ENCODE data around the gene WNT10A.

The WNT10A gene

DNA sequence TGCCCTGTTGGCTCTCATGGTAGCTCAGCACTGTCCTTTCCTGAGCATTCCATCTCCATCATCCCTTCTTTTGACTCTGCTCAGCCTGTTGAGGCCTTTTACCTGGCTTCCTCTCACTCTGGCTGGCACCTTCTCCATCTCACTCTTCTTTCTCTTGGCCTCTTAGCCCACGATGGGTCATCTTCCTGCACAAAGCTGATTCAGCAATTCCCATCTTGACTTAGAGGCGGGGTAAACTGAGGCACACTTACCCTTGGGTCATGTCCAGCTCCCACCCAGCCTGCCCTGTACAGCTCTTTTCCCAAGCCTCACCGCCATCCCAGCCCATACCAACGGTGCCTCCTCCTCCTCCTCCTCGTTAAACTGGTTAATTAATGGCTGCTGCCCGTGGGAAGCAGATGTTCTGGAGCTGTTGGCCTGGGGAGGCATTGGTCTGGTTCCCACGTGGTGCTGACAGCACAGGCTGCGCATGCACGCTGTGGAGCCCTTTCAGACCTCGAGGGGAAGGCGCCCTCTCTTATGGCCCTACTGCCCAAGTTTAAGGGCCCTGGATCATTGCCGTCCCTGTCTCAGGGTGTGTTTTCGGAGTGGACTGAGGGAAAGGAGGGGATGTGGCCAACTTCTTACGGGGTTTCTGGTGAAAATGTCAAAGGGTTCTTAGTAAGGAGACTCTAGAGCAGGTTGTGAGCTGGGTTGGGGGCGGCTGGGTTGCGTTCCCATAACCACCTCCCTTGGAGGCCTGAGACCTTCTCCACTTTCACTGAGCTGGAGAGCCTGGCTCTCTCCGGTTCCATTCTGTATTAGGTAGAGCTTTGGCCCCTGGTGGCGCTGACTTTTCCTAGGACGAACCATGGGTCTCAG is 10.9 kb downstream of the WNT10A start:
- no peak overlapping the region for H3K27ac ChIP-seq
- no peak for DNase-seq (ENCODE audit: low read depth, low spot score)

DNA sequence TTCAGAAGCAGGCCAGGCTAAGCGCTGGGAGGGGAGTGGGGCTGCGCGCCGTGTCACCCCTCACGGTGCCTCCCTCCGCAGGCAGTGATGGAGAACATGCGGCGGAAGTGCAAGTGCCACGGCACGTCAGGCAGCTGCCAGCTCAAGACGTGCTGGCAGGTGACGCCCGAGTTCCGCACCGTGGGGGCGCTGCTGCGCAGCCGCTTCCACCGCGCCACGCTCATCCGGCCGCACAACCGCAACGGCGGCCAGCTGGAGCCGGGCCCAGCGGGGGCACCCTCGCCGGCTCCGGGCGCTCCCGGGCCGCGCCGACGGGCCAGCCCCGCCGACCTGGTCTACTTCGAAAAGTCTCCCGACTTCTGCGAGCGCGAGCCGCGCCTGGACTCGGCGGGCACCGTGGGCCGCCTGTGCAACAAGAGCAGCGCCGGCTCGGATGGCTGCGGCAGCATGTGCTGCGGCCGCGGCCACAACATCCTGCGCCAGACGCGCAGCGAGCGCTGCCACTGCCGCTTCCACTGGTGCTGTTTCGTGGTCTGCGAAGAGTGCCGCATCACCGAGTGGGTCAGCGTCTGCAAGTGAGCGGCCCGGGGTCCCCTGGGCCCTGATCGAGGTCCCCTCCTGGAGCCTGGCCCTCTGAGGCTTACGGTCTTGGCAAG is 12.2 kb downstream of the WNT10A start:
- H3K27ac ChIP-seq, result peak overlapping the region; percentile 20
- no peak for DNase-seq (ENCODE audit: low read depth, low spot score)

DNA sequence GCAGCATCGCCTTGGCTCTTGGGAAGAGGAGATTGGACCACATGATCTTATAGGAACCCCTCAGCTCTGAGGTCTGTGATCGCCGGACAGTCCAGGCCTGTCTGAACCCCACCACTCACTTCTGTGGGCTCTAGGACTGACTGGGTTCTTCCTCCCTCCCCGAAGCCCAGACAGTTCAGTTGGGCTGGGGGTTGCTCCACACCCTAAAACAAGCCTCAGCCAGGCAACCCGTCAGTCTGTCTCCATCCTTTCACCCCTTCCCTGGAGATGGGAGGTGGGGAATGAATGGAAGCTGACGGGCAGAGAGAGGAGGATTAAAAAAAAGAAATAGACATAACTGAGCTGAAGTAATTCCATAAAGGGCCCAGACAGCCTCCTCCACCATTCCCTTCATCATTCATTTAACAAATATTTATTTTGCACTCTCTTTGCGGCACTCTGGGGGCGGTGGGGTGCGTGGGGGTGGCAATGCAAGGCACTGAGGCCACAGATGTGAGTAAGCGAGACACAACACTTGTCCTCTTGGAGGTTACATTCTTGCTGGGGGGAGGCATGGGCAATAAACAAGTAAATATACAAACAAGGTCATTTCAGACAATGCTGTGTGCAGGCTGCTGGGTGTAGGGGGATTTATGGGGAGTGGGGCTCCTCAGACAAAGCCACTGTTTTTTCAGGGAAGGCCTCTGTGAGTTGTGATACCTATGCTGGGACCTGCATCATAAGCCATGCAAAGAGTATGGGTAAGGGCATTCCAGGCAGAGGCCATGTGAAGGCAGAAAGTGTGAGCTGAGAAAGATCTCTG is 12.9 kb downstream of the WNT10A start:
- no peak for DNase-seq (ENCODE audit: low read depth, low spot score)
- H3K27ac ChIP-seq, result peak overlapping the region; percentile 53

DNA sequence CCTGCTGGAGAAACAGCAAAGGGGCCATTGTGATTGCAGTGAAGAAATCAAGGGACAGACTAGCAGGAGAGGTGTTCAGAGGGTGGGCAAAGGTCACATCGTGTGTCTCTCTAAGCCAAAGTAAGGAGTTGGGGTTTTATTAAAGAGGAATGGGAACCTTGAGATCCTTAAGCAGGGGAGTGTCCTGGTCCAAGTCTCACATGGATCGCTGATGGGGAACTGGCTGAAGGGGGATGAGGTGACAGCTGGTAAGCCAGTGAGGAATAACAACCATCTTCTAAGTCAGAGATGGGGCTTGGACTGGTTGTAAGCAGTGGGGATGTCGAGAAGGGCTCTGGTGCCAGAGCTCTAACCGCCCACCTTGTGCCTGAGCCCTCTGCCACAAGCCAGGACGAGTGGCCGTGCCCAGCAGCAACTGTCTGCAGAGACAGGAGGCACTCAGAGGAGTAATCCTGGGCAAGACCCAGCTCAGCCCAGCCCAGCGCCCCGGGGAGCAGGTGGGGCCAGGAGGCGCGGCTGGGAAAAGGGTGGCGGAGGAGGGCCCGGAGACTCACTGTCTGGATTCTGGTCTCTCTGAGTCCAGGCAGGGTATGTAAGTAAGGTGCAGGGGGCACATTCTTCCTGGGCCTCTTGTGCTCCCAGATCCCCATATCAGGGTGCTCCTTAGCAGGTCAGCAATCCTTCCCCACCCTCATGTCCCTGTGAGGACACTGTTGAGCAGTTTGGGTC is 13.7 kb downstream of the WNT10A start:
- H3K27ac ChIP-seq, result peak overlapping the region; percentile 53
- no peak for DNase-seq (ENCODE audit: low read depth, low spot score)

DNA sequence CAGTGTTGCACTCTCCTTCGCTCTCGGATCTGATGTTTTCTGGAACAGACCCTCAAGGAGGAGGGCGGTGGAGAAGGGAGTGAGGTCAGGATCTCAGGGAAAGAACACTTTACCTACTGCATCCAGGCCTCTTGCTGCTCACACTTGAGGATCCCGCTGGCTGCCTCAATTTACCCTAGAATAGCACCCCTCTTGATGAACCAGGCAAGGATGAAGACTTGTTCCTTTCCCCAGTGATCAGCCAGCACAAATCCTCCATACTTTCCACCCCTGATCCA is 14.2 kb downstream of the WNT10A start:
- H3K27ac ChIP-seq, result peak overlapping the region; percentile 53
- DNase-seq (ENCODE audit: low read depth, low spot score), result no peak

DNA sequence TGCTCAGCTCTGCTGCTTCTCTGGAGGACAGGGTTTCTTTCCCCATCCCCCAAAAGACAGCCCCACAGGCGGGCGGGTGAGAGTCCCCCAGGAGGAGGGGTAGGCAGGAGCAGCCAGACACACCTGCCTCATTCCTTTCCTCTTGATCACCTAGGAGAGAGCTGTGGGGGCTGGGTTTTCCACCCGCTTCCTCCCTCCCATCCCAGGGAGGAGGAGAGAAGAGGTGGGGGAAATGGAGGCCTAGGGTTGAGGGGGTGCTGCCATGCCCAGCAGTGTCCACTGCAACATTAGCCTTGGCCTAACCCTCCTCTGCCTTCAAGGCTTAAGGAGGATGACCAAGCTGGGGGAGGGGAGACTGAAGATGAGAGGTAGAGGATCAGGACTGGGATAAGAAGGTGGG is 14.7 kb downstream of the WNT10A start:
- H3K27ac ChIP-seq, result peak overlapping the region; percentile 53
- no peak for DNase-seq (ENCODE audit: low read depth, low spot score)

DNA sequence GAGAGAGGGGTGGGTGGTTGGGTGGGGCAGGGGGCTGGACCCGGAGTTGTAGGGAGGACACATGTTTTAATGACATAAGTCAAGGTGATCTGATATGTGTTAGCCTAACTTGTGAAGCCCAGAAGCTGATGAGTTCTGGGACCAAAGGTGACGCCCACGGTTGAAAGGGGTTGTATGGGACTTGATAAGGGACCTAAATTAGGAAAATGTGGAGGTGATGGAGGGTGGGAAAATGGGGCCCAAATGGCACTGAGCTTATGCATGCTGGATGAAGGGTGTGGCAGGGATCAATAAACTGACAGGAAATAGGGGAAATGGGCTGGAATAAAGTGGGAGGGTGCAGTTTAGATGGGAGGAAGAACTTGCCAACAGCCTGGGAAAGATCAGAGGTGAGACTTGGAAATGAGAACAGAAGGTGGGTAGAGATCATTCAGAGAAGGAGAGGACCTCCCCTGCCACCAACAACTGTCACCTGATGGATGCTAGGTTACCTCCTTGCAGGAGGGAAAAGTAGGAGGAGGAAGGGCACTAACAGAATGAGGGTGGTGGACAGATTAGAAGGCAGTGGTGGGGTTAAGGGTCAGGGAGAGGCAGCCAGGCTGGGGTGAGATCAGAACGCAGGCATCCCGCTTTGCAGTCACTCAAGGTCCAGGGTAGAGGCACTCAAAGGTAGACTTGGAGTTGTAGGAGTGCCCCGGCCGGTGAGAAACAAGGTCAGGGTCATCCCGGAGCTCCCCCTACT is 15.3 kb downstream of the WNT10A start:
- peak overlapping the region; percentile 53 for H3K27ac ChIP-seq
- DNase-seq (ENCODE audit: low read depth, low spot score), result no peak

DNA sequence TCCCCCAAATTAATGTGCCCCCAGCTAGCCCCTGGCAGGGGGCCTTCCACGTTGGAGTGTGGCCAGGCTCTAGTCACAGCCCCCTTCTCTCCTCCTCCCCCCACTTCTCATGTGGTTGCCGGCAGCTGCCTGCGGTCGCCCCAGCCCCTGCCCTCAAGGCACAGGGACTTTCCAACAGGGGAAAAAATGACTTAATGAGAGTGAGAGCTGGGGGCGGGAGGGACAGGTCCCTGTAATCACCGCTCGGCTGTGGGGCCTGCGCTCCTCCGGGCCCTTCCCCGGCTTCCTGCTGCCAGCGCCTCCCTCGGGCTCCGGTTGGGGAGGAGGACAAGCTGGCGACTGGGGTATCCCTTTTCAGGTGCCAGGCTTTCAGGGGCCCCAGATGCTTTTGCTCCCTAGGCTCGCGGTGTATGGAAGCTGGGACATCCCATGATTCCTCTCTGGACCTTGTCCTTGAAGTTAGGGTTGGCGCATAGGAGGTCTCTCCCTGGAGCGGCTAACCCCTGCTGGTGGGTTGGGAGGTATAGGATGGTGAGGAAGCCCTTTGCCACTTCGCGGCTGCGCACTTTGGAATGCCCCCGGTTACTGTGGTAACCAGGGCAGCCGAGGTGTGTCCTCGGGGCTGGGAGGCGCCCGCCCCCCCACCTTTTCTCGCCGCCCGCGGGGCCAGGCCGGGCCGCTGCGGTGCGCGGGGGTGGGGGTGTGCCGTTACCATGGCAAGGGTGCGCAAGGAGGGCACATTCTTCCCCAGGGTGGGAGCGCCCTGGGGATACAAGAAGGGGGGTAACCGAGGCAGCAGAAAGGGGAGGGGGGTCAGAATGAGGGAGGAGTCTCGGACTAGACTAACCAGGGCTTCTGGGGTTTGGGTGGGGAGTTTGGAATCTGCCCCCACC is 16.1 kb downstream of the WNT10A start:
- no peak for DNase-seq (ENCODE audit: low read depth, low spot score)

DNA sequence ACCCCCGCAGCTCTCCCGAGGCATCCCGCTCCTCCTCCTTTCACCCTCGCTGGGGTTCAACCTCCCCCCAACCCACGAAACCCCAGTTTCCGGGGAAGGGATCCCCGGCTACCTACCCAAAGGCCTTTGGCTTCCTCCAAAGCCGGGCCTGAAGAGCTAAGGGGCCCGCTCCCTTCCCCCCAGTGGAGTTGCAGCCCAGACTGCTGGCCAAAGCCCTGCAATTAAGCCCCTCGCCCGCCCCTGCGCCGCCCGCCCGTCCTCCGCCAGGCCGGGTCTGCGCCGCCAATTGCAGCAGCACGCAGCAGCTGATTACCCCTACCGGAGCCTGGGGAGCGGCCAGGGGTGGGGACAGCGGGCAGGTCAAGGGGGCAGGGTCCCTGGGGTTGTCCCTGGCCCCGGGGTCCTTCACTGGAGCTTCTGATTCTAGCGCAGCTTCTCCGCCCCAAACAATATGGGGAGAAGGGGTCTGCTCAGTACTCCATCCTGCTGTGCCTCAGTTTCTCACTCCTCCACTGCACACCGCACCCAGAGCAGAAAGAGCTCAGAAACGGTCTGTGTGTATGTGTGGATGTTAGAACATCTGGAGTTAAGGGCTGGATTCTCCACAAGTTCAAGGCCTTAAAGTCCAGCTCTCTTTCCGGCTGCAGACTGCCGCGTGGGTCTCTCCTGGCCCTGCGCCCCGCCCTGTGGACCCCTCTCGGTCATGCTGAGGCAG is 16.9 kb downstream of the WNT10A start:
- no peak for DNase-seq (ENCODE audit: low read depth, low spot score)
- H3K27ac ChIP-seq, result no peak overlapping the region

More for the DNA sequence above, 16.1 kb downstream of the WNT10A start:
- peak overlapping the region; percentile 53 for H3K27ac ChIP-seq

DNA sequence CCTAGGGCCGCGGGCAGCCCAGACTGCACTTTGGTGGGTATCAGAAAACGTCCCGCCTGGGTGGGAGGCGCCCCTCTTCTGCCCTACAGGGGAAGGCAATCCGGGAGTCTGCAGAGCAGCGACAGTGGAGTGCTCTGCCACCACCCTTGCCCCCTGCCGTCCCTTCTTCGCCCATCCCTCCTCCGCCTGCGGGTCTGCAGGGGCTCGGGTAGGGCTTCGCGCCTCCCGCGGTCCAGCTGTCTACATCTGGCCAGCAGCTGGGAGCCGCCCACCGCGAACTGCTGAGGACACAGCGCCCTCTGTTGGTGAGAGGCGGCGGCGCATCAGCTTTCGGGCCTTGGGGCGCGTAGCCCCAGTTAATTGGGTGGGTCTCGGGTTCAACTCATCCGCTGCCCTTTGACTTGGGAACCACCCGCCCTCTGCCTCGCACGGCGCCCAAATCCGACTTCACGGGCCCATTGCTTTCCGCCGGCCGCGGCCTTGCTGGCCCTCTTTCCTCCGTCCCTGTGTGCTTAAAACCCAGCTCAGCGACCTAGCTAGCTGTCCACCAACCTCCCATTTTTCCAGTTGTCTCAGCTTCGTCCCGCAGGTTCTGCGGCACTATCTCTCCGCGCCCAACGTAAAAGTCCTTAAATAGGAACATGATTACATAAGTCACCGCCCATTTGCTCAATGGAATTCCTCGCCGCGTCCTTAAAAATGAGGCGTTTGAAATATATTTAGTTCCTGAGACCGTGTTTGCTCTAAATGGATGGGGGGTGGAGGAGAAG is 17.6 kb downstream of the WNT10A start:
- no peak for DNase-seq (ENCODE audit: low read depth, low spot score)
- no peak overlapping the region for H3K27ac ChIP-seq

DNA sequence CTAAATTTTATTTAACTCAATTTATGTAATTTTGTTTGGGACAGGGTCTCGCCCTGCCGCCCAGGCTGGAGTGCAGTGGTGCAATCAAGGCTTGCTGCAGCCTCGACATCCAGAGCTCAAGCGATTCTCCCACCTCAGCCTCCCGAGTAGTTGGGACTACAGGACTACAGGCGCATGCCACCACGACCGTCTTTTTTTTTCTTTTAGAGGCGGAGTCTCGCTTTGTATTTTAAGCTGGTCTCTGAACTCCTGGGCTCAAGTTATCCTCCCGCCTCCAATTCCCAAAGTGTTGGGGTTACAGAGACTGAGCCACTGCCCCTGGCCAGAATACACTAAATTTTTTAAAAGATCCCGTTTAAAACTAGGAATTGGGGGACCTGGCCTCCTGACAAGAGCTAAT is 18.5 kb downstream of the WNT10A start:
- no peak for DNase-seq (ENCODE audit: low read depth, low spot score)
- H3K27ac ChIP-seq, result no peak overlapping the region

DNA sequence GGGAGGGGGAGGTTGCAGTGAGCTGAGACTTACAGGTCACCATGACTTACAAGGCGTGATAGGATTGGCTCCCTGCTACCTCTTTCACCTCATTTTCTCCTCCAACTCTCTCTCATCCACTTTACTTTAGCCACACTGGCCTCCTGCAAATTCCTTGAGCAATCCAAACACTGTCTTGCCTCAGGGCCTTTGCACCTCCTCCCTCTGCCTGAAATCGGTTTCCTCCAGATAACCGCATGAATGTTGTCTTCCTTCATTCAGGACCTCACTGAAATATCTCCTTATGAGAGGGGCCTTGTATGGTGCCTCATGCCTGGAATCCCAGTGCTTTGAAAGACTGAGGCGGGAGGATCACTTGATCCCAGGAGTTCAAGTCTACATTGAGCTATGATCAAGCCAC is 21.8 kb downstream of the WNT10A start:
- DNase-seq (ENCODE audit: low read depth, low spot score), result no peak
- no peak overlapping the region for H3K27ac ChIP-seq

DNA sequence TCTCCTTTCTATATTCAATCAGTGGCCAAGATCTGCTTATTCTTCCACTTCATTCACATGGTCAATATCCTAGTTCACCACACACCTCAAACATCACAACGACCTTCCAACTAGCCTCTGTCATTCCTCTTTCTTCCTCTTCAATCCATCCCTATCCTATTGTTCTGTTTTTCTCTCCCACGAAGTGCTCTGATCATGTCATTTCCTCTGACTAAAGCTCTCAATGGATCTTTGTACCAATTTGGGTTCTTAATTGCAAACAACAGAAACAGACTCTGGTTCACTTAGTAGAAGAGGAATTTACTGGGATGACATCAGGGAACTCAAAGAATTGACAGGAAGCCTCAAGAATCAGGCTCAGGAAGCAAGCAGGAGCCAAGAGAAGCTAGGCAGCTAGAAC is 23.5 kb downstream of the WNT10A start:
- no peak for DNase-seq (ENCODE audit: low read depth, low spot score)
- H3K27ac ChIP-seq, result no peak overlapping the region

DNA sequence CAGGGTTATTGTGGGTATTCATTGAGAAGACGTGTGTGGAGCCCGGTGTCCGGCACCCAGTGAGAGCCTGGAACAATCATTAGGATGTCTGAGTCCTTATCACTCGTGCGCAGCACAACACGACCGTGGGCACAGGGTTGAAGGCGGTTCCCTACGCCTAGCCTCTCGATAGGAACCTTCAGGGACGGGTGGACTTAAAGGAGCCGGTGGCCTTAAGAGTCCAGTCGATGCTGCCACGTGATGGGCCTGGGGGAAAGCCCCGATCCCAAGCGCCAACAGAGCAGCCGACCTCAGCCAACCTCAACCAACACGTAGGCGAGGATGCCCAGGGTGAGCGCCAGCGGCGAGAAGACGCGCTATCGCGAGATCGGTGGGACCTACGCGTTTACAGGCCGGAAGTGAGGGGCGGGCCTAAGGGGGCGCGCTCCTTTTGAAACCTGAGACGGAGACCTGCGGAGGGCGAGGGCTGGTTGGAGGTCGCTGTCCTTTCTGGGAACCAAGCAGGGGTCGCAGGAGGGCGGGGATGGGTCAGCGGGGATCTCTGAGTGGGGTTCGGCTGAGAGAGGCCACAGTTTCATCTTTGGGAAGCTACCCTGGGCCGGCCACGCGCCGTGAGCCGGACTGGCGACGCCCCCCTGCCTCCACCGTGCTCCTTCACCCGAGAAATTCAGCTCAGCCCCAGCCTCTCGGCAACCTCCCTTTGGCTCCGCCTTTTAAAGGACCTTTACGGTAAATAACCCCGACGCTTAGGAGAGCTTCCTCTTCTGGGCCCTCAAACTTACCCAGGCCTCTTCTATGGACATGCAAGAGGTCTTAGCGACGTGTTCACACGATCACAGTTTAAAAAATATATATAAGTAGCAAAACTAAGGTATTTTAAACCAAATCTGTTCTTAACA is 28.3 kb downstream of the WNT10A start:
- H3K27ac ChIP-seq, result no peak overlapping the region
- DNase-seq (ENCODE audit: low read depth, low spot score), result peak; percentile 66

DNA sequence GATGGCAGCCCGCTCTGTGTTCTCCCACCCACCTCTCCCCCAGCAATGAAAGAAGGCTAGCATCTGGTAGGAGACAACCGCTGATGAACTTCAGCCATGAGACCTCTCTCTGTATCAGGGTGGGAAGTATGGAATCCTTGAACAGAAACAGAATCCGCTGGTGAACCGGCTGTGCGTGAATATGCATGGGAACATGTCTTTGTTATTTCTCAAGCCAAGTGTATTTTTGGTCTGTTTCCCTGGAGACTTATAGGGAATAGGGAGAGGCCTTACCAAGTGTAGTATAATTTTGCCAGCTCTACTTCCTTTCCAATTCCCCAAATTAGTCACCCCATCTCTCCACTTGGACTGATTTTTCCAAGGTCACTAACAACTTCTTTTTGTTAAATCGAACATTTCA is 30.1 kb downstream of the WNT10A start:
- no peak for DNase-seq (ENCODE audit: low read depth, low spot score)
- no peak overlapping the region for H3K27ac ChIP-seq

DNA sequence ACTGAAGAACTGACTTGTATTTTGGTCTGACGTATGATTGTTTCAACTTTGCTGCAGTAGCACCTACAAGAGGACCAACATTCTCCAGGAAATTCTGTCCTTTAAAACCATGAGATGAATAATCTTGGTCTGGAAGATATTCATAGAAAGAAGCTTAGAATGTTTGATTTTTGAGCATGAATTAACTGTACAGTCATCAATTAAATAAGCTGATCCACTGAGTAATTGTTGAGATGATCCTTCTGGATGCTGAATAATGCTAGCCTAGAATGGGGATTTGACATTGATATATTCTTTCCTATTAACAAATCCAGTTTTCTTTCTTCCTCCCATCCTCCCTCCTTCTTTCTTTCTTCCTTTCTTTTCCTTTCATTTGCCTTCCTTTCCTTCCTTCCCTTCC is 39.9 kb downstream of the WNT10A start:
- DNase-seq (ENCODE audit: low read depth, low spot score), result no peak
- H3K27ac ChIP-seq, result no peak overlapping the region

DNA sequence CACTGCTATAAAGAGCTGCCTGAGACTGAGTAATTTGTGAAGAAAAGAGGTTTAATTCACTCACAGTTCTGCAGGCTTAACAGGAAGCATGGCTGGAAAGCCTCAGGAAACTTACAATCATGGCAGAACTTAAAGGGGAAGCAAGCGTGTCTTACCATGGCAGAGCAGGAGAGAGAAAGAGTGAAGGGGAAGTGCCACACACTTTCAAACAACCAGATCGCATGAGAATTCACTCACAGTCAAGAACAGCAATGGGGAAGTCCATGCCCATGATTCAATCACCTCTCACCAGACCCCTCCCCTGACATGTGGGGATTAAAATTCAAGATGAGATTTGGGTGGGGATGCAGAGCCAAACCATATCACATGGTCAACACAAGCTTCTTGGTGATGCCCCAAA is 44.1 kb downstream of the WNT10A start:
- no peak for DNase-seq (ENCODE audit: low read depth, low spot score)
- H3K27ac ChIP-seq, result no peak overlapping the region

Data from epithelial cell of prostate (primary cell).